Mesendoderm (in vitro differentiated cells): ENCODE measurements around the gene ITPR3.
A peak's percentile ranks its signal among the peaks of the same experiment; 100 is the strongest.

Source experiments
- DNase-seq: peaks from one replicate; pipeline ENCODE4 v3.0.0; 2013
- H2AK5ac ChIP-seq: 2 replicates; pipeline ENCODE4 v1.6.1; 2013; ENCODE audit warnings: low read length, inconsistent platforms
- H2BK120ac ChIP-seq: 2 replicates; pipeline ENCODE4 v1.6.1; 2013; ENCODE audit warnings: low read depth, mild to moderate bottlenecking, low read length, moderate library complexity, mixed read lengths
- H2BK15ac ChIP-seq: replicated peaks from 2 replicates; pipeline ENCODE4 v1.6.1; 2013; ENCODE audit warnings: low read depth, mild to moderate bottlenecking, moderate library complexity
- H2BK5ac ChIP-seq: 2 replicates; pipeline ENCODE4 v1.6.1; 2013; ENCODE audit warnings: low read length, inconsistent platforms
- H3K18ac ChIP-seq: 2 replicates; pipeline ENCODE4 v1.6.1; 2013; ENCODE audit warnings: mild to moderate bottlenecking, low read length, mixed read lengths
- H3K23ac ChIP-seq: one replicate; pipeline ENCODE4 v1.6.1; 2013; ENCODE audit warnings: low read length
- H3K27ac ChIP-seq: 2 replicates; pipeline ENCODE4 v1.5.1; 2013; ENCODE audit warnings: low read depth, mild to moderate bottlenecking, inconsistent platforms, low read length, moderate library complexity
- H3K27me3 ChIP-seq: 2 replicates; pipeline ENCODE4 v1.6.1; 2013; ENCODE audit warnings: low read length, control low read depth, mild to moderate bottlenecking, inconsistent platforms; ENCODE audit not compliant: insufficient read depth, poor library complexity
- H3K36me3 ChIP-seq: 2 replicates; pipeline ENCODE4 v1.6.1; 2013; ENCODE audit warnings: low read length, inconsistent platforms; ENCODE audit not compliant: control insufficient read depth, insufficient read depth
- H3K4ac ChIP-seq: one replicate; pipeline ENCODE4 v1.6.1; 2013; ENCODE audit warnings: low read depth, mild to moderate bottlenecking, low read length, moderate library complexity
- H3K4me1 ChIP-seq: 2 replicates; pipeline ENCODE4 v1.6.1; 2013; ENCODE audit warnings: low read depth, low read length, inconsistent platforms; ENCODE audit not compliant: control insufficient read depth
- H3K4me2 ChIP-seq: 2 replicates; pipeline ENCODE4 v1.6.1; 2013; ENCODE audit warnings: low read length
- H3K4me3 ChIP-seq: 2 replicates; pipeline ENCODE4 v1.5.1; 2013; ENCODE audit warnings: mild to moderate bottlenecking, low read length
- H3K56ac ChIP-seq: one replicate; pipeline ENCODE4 v1.6.1; 2013; ENCODE audit warnings: low read length
- H3K79me1 ChIP-seq: 2 replicates; pipeline ENCODE4 v1.6.1; 2013; ENCODE audit warnings: low read length, inconsistent platforms
- H3K79me2 ChIP-seq: 2 replicates; pipeline ENCODE4 v1.6.1; 2013; ENCODE audit warnings: mild to moderate bottlenecking, low read length; ENCODE audit not compliant: control insufficient read depth, insufficient read depth
- H3K9ac ChIP-seq: 2 replicates; pipeline ENCODE4 v1.6.1; 2013; ENCODE audit warnings: low read length, inconsistent platforms
- H4K5ac ChIP-seq: one replicate; pipeline ENCODE4 v1.6.1; 2013; ENCODE audit warnings: low read length
- H4K8ac ChIP-seq: one replicate; pipeline ENCODE4 v1.6.1; 2013; ENCODE audit warnings: low read depth, mild to moderate bottlenecking, control low read depth, low read length, moderate library complexity
- WGBS: extraction: QIAGEN DNeasy Blood & Tissue Kit; methylation state at CpG from one replicate; pipeline ENCODE4 v1.1.7; 2013; ENCODE audit warnings: low lambda C conversion rate, missing lambda C conversion rate; ENCODE audit not compliant: insufficient coverage; ENCODE audit errors: extremely low coverage; 5-methylcytosine and 5-hydroxymethylcytosine counted together

ITPR3 gene

GRCh38 chr6:33692078-33692759 lies 71.1 kb downstream of the ITPR3 start:
- no peak overlapping the region for H3K9ac ChIP-seq
- no peak overlapping the region for H4K5ac ChIP-seq
- H3K4me1 ChIP-seq: peaks cover 1% of the 10 kb centered on the region
- no peak overlapping the region for H3K18ac ChIP-seq
- H3K4me2 ChIP-seq: no peak overlapping the region
- no peak overlapping the region for H4K8ac ChIP-seq
- peaks cover 2% of the 10 kb centered on the region for H3K36me3 ChIP-seq
- no CpG with 5 or more reads among the region's 12 CpGs for WGBS
- no peaks in the 10 kb centered on the region for H3K79me2 ChIP-seq
- H3K4ac ChIP-seq: no peak overlapping the region
- H3K27ac ChIP-seq: no peak overlapping the region
- no peak overlapping the region for H3K56ac ChIP-seq
- no peak overlapping the region for H3K4me3 ChIP-seq
- no peaks in the 10 kb centered on the region for H3K79me1 ChIP-seq
- H2AK5ac ChIP-seq: no peak overlapping the region
- no peak overlapping the region for H3K23ac ChIP-seq
- no peaks in the 10 kb centered on the region for H3K27me3 ChIP-seq
- H2BK15ac ChIP-seq: no peak overlapping the region
- H2BK5ac ChIP-seq: no peak overlapping the region
- H2BK120ac ChIP-seq: no peak overlapping the region
- peak; percentile 84 for DNase-seq

GRCh38 chr6:33692760-33693158 lies 71.6 kb downstream of the ITPR3 start:
- no peak overlapping the region for H2AK5ac ChIP-seq
- H3K4me2 ChIP-seq: no peak overlapping the region
- H3K56ac ChIP-seq: no peak overlapping the region
- H2BK15ac ChIP-seq: no peak overlapping the region
- no peak for DNase-seq
- H3K27ac ChIP-seq: no peak overlapping the region
- H4K5ac ChIP-seq: no peak overlapping the region
- H3K4me1 ChIP-seq: peaks cover 4% of the 10 kb centered on the region
- H3K4me3 ChIP-seq: no peak overlapping the region
- no peak overlapping the region for H2BK5ac ChIP-seq
- H3K79me2 ChIP-seq: no peaks in the 10 kb centered on the region
- no peak overlapping the region for H3K18ac ChIP-seq
- WGBS: no CpG with 5 or more reads among the region's 10 CpGs
- peaks cover 6% of the 10 kb centered on the region for H3K36me3 ChIP-seq
- no peak overlapping the region for H3K4ac ChIP-seq
- no peak overlapping the region for H2BK120ac ChIP-seq
- no peak overlapping the region for H3K9ac ChIP-seq
- H3K79me1 ChIP-seq: no peaks in the 10 kb centered on the region
- no peak overlapping the region for H4K8ac ChIP-seq
- no peak overlapping the region for H3K23ac ChIP-seq
- no peaks in the 10 kb centered on the region for H3K27me3 ChIP-seq

GRCh38 chr6:33693186-33694105 lies 72.3 kb downstream of the ITPR3 start:
- Histone ChIP-seq H2BK15ac (no peak overlapping the region), H3K9ac (no peak overlapping the region), H3K27ac (no peak overlapping the region), H3K79me2 (no peaks in the 10 kb centered on the region), H3K4me2 (no peak overlapping the region), H4K8ac (no peak overlapping the region), H3K27me3 (no peaks in the 10 kb centered on the region), H4K5ac (no peak overlapping the region), H3K56ac (no peak overlapping the region), H3K4me3 (no peak overlapping the region), H2AK5ac (no peak overlapping the region), H3K36me3 (peaks cover 7% of the 10 kb centered on the region), H3K4me1 (peaks cover 4% of the 10 kb centered on the region), H3K79me1 (no peaks in the 10 kb centered on the region), H3K18ac (no peak overlapping the region), H2BK120ac (no peak overlapping the region), H3K23ac (no peak overlapping the region), H3K4ac (no peak overlapping the region), H2BK5ac (no peak overlapping the region)
- no peak for DNase-seq
- no CpG with 5 or more reads among the region's 28 CpGs for WGBS

GRCh38 chr6:33694401-33694931 lies 73.3 kb downstream of the ITPR3 start:
- Histone ChIP-seq H3K4me1 (peaks cover 4% of the 10 kb centered on the region), H3K9ac (no peak overlapping the region)

GRCh38 chr6:33694977-33695376 lies 73.9 kb downstream of the ITPR3 start:
- Histone ChIP-seq H3K4me1 (peaks cover 4% of the 10 kb centered on the region), H4K8ac (no peak overlapping the region), H3K56ac (no peak overlapping the region), H3K79me1 (no peaks in the 10 kb centered on the region), H3K23ac (no peak overlapping the region), H4K5ac (no peak overlapping the region), H3K9ac (no peak overlapping the region), H3K27me3 (no peaks in the 10 kb centered on the region), H3K18ac (no peak overlapping the region), H3K36me3 (peaks cover 7% of the 10 kb centered on the region), H3K79me2 (no peaks in the 10 kb centered on the region), H3K27ac (no peak overlapping the region), H2BK5ac (no peak overlapping the region), H2AK5ac (no peak overlapping the region), H3K4me2 (no peak overlapping the region), H3K4me3 (no peak overlapping the region), H3K4ac (no peak overlapping the region), H2BK120ac (no peak overlapping the region), H2BK15ac (no peak overlapping the region)
- DNase-seq: no peak
- WGBS: no CpG with 5 or more reads among the region's 5 CpGs

More at GRCh38 chr6:33694401-33694931, 73.3 kb downstream of the ITPR3 start:
- H2BK120ac ChIP-seq: no peak overlapping the region
- H2AK5ac ChIP-seq: no peak overlapping the region
- H3K79me2 ChIP-seq: no peaks in the 10 kb centered on the region
- H3K56ac ChIP-seq: no peak overlapping the region
- H3K4me3 ChIP-seq: no peak overlapping the region
- no peak overlapping the region for H3K27ac ChIP-seq
- no CpG with 5 or more reads among the region's 19 CpGs for WGBS
- no peak overlapping the region for H3K4ac ChIP-seq
- no peaks in the 10 kb centered on the region for H3K27me3 ChIP-seq
- no peak overlapping the region for H3K23ac ChIP-seq
- H3K4me2 ChIP-seq: no peak overlapping the region
- H4K8ac ChIP-seq: no peak overlapping the region
- no peak for DNase-seq
- no peak overlapping the region for H3K18ac ChIP-seq
- no peak overlapping the region for H4K5ac ChIP-seq
- H3K36me3 ChIP-seq: peaks cover 7% of the 10 kb centered on the region
- H3K79me1 ChIP-seq: no peaks in the 10 kb centered on the region
- H2BK15ac ChIP-seq: no peak overlapping the region
- no peak overlapping the region for H2BK5ac ChIP-seq
